Measurements from ENCODE around the gene ETV3.
A peak's percentile ranks its signal among the peaks of the same experiment; 100 is the strongest.
"Not testable (repeated sequence)": the region's sequence is repeated elsewhere in the genome, so short reads cannot be mapped to it uniquely, and the experiment has no call there.

ETV3 gene

GRCh38 chr1:157171903-157172503, 33.8 kb upstream of the ETV3 start:
- Mint-ChIP-seq H3K4me1 (peaks cover 28 to 47% of the 10 kb centered on the region in 2 donors), H3K27me3 (peaks cover 32 to 36% of the 10 kb centered on the region in 2 donors)
- H3K9me3 Mint-ChIP-seq; DNase-seq; H3K36me3 Mint-ChIP-seq; H3K27ac Mint-ChIP-seq; H3K4me3 Mint-ChIP-seq; ATAC-seq (replicated peaks): not testable (repeated sequence)

DNA sequence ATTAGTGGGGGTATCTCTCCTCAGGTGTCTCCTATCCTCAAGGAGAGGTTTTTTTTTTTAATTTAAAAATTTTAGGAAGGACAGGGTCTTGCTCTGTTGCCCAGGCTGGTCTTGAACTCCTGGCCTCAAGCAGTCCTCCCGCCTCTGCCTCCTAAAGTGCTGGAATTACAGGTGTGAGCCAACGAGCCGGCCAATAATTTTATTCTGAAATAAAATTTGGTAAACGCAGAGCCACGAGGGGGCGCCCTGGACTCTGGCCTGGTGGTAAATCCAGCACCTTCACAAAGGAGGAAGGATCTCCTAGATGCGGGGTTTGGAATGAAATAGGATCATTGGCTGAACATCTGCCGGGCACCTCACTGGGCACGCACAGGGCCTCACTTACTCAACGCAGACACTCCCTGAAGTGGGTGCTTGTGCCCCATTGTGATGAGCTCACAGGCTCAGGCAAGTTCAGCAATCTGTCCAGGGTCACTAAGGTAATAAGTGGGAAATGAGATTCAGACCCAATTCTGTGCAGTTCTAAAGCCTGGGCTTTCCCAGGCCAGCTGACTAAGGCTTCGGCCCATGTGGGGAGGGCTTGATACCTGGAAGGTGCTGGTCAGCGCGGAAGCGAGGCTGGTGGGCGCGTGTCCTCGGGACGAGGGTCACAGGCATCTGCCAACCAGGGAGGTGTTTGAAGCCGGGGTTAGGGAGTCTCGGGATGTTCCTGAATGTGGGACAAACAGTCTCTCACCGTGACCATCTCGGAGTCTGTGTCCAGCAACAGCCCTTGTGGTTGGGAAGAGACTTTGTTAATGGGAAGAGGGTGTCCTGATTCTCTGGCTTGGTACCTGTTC, 32.7 kb upstream of the ETV3 start:
- H3K4me3 Mint-ChIP-seq, result no peak overlapping the region
- peaks cover 17 to 36% of the 10 kb centered on the region in 2 donors for H3K4me1 Mint-ChIP-seq
- ATAC-seq (replicated peaks), result no peak
- no peaks in the 10 kb centered on the region for H3K9me3 Mint-ChIP-seq
- peaks cover 32% of the 10 kb centered on the region in 2 donors for H3K27me3 Mint-ChIP-seq
- peak; percentile 31 for DNase-seq
- H3K36me3 Mint-ChIP-seq, result no peaks in the 10 kb centered on the region
- no peak overlapping the region for H3K27ac Mint-ChIP-seq

- no peak overlapping the region for H3K27ac Mint-ChIP-seq
Measured at GRCh38 chr1:157168015-157168414, 29.8 kb upstream of the ETV3 start.

DNA sequence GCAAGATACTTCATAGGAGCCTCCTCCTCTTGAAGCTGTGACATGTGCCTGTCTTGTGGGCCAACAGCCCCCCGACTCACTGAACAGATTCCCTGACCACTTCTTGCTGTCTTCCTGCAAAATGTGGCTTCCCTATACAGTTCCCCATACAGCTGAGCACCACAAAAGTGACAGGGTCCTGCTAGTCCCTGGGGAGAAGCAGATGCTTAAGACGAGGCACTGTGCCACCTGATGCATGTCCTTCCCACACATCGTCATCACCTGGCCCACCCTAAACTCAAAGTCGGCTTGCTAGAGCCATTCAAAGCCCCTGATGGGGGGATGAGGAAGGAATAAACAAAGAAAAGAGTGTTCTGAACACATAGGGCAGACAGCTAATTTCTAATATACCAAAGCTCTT, 29.2 kb upstream of the ETV3 start:
- H3K4me3 Mint-ChIP-seq, result no peak overlapping the region

More at GRCh38 chr1:157168015-157168414, 29.8 kb upstream of the ETV3 start:
- ATAC-seq (replicated peaks) (peak in 1 of 2 donors; percentile 7), DNase-seq (no peak)
- no peak overlapping the region for H3K4me3 Mint-ChIP-seq
- peaks cover 14 to 22% of the 10 kb centered on the region in 2 donors for H3K4me1 Mint-ChIP-seq
- peaks cover 38 to 46% of the 10 kb centered on the region in 2 donors for H3K27me3 Mint-ChIP-seq
- no peaks in the 10 kb centered on the region for H3K36me3 Mint-ChIP-seq
- H3K9me3 Mint-ChIP-seq, result no peaks in the 10 kb centered on the region

DNA sequence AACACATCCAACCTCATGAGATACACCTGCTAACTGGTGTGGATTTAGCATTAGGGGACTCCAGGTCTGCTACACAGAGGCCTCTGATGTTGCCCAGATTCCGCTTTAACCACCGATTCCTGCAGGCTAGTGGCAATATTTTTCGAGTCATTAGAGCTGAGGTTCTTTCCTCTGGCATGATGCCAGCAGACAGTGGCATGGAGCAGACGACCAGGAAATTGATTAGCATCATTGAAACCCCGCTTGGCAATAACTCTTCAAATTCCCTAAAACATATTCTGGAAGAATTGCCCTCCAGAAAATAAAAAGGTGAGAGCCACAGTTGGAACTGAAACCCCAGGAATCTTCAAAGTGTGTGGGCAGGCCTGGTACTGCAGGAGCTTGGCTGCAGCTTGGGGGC, 28.4 kb upstream of the ETV3 start:
- ATAC-seq (replicated peaks) (no peak), DNase-seq (no peak)
- H3K36me3 Mint-ChIP-seq, result no peaks in the 10 kb centered on the region
- H3K4me3 Mint-ChIP-seq, result no peak overlapping the region
- H3K27me3 Mint-ChIP-seq, result peaks cover 36 to 44% of the 10 kb centered on the region in 2 donors
- H3K4me1 Mint-ChIP-seq, result peaks cover 14 to 20% of the 10 kb centered on the region in 2 donors
- H3K9me3 Mint-ChIP-seq, result no peaks in the 10 kb centered on the region
- no peak overlapping the region for H3K27ac Mint-ChIP-seq

More for the DNA sequence above, 29.2 kb upstream of the ETV3 start:
- Mint-ChIP-seq H3K4me1 (peaks cover 14 to 20% of the 10 kb centered on the region in 2 donors), H3K9me3 (no peaks in the 10 kb centered on the region), H3K27ac (no peak overlapping the region), H3K27me3 (peaks cover 38 to 46% of the 10 kb centered on the region in 2 donors), H3K36me3 (no peaks in the 10 kb centered on the region)
- DNase-seq, result no peak
- no peak for ATAC-seq (replicated peaks)

DNA sequence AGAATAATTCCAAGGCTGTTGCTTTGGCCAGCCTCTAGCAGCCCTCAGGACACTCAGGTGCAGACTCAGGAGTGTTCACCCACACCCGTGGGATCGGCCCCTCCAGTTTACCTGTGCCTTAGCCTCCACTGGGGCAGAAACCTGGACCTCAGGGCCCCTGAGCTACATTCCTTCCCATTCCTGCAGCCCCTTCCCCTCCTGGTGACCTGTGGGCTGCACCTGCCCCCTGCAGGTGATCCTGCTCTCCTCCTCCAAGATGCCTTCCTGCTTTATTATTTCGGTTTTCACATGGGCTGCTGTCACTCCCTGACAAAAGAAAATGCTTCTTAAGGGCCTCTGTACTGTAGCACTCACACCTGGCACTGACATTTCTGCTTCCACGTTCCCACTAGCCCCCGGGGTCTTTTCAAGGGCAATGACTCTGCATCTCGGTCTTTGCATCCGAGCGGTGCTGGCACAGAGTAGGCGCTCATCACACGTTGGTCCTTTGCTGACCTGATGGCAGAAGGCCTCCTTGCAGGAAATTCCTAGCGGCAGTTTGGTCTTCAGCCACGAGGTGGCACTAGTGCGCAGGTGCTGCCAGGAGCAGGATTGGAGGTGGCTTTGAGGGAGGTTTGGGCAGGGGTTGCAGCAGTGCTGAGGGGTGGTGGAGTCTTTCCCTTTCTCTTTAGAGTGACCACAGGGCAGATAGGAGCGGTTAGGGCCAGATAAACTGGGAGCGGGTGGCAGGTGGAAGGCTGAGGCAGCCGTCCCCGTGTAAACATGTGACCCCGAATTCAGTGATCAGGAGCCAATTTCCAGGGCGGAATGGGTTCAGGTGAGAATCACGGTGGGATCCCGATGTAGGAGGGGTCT, 25.3 kb upstream of the ETV3 start:
- Mint-ChIP-seq H3K36me3 (no peaks in the 10 kb centered on the region), H3K4me1 (peaks cover 14 to 20% of the 10 kb centered on the region in 2 donors), H3K27ac (no peak overlapping the region), H3K27me3 (peaks cover 23 to 43% of the 10 kb centered on the region in 2 donors), H3K4me3 (peak overlapping the region in 1 of 2 donors; percentile 78), H3K9me3 (no peaks in the 10 kb centered on the region)
- DNase-seq (peak; percentile 59), ATAC-seq (replicated peaks) (peak; percentile 65 to 83)

- ATAC-seq (replicated peaks), result no peak
- peaks cover 9 to 11% of the 10 kb centered on the region in 2 donors for H3K4me1 Mint-ChIP-seq
- no peaks in the 10 kb centered on the region for H3K36me3 Mint-ChIP-seq
- no peak overlapping the region for H3K27ac Mint-ChIP-seq
- no peak overlapping the region for H3K4me3 Mint-ChIP-seq
- no peak for DNase-seq
- H3K9me3 Mint-ChIP-seq, result no peaks in the 10 kb centered on the region
- H3K27me3 Mint-ChIP-seq, result peaks cover 28 to 47% of the 10 kb centered on the region in 2 donors
Measured at GRCh38 chr1:157162345-157162744, 24.1 kb upstream of the ETV3 start.

DNA sequence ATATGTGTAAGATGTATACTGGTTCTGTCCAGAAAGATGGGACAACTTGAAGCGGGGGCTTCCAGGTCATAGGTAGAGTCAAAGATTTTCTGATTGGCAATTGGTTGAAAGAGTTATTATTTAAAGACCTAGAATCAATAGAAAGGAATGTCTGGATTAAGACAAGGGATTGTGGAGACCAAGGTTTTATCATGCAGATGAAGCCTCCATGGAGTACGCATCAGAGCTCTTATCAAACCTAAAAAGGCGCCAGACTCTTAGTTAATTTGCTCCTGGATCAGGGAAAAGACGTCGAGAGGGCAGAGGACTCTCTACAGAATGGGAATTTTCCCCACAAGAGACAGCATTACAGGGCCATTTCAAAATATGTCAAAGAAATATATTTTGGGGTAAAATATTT, 23.7 kb upstream of the ETV3 start:
- H3K9me3 Mint-ChIP-seq, result no peaks in the 10 kb centered on the region
- no peaks in the 10 kb centered on the region for H3K36me3 Mint-ChIP-seq
- H3K27me3 Mint-ChIP-seq, result peaks cover 27 to 48% of the 10 kb centered on the region in 2 donors
- peaks cover 7 to 8% of the 10 kb centered on the region in 2 donors for H3K4me1 Mint-ChIP-seq
- H3K4me3 Mint-ChIP-seq, result no peak overlapping the region
- DNase-seq, result no peak
- ATAC-seq (replicated peaks), result no peak
- no peak overlapping the region for H3K27ac Mint-ChIP-seq

DNA sequence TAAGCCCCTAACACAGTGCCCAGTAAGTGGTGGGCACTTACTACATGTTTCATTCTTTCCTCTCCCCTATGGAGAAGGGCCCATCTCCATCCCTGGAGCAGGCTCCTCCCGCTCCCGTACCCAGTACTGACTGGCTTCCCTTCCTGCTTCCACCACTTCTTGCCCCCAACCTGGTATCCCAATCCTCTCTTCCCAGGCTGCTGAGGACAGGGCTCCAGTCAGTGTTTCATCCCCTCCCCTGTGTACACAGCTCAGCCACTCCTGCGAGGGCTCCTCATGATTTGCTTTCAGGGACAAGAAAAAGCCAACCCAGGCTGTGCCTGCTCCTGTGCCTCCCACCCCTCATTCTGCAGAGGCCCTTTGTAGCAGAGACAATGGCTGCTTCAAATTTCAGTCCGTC, 20.8 kb upstream of the ETV3 start:
- ATAC-seq (replicated peaks), result no peak
- H3K4me3 Mint-ChIP-seq, result no peak overlapping the region
- peaks cover 37 to 66% of the 10 kb centered on the region in 2 donors for H3K27me3 Mint-ChIP-seq
- no peaks in the 10 kb centered on the region for H3K36me3 Mint-ChIP-seq
- DNase-seq, result no peak
- no peaks in the 10 kb centered on the region for H3K9me3 Mint-ChIP-seq
- peaks cover 13 to 29% of the 10 kb centered on the region in 2 donors for H3K4me1 Mint-ChIP-seq
- H3K27ac Mint-ChIP-seq, result no peak overlapping the region

DNA sequence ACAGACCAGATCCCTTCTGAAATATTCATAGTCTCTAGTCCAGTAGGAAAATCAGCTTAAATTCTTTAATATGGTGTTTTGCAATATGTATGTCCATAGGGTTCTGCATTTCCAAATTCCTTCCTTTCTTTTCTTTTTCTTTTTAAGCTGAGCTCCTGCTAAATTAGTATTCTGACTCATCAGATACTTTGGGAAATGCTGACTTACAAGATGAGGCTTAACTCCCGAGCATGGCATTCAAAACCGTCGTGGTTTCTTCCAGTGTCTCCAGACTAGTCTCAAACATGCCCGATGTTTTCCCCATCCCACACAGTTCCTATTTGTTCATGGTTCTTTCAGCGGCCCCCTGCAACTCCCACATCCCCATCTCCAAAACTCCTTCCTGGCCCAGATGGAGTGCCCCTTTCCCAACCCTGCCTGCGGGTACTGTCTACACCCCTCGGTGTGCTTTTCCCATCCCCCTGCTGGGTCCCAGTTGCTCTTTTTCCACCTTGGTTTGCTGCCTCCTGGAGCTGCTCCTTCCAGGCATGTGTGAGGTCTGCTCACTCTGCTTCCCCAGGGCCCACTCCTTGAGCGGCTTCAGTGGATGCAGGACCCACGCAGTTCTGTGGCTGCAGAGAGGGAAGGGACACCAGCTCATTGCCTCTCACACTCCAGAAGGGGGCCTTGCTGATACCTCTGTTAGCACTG, 19.5 kb upstream of the ETV3 start:
- H3K9me3 Mint-ChIP-seq, result no peaks in the 10 kb centered on the region
- H3K4me3 Mint-ChIP-seq, result no peak overlapping the region
- H3K27me3 Mint-ChIP-seq, result peaks cover 37 to 67% of the 10 kb centered on the region in 2 donors
- no peak for DNase-seq
- no peak overlapping the region for H3K27ac Mint-ChIP-seq
- ATAC-seq (replicated peaks), result no peak
- peaks cover 9 to 30% of the 10 kb centered on the region in 2 donors for H3K4me1 Mint-ChIP-seq
- H3K36me3 Mint-ChIP-seq, result no peaks in the 10 kb centered on the region

DNA sequence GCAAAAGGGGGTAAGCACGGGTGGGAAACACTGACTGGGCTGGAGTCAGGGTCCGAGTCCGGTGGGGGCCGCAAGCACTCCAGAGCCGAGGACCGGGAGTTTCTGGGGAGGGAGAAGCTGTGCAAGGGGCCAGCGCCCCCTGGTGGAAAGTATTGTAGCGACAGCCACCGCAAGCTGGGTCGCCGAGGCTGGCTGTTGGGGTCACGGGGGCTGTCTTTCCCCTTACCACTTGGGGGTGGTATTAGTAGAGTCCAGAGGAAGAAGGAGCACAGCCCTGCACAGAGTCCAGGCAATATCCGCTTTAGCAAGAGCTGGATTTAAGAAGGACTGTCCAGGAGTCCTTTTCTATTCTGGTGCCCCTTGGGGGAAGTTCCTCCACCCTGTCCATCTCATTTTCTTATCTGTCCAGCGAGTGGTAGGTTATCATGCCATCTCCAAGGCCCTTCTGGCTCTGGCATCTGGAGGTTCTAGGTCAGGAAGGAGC, 17.9 kb upstream of the ETV3 start:
- ATAC-seq (replicated peaks), result peak; percentile 66 to 69
- Mint-ChIP-seq H3K27me3 (peaks cover 37 to 73% of the 10 kb centered on the region in 2 donors), H3K27ac (peak overlapping the region; percentile 86), H3K4me3 (peak overlapping the region; percentile 75 to 81), H3K36me3 (no peaks in the 10 kb centered on the region), H3K9me3 (no peaks in the 10 kb centered on the region), H3K4me1 (peaks cover 12 to 36% of the 10 kb centered on the region in 2 donors)
- peak; percentile 69 for DNase-seq

DNA sequence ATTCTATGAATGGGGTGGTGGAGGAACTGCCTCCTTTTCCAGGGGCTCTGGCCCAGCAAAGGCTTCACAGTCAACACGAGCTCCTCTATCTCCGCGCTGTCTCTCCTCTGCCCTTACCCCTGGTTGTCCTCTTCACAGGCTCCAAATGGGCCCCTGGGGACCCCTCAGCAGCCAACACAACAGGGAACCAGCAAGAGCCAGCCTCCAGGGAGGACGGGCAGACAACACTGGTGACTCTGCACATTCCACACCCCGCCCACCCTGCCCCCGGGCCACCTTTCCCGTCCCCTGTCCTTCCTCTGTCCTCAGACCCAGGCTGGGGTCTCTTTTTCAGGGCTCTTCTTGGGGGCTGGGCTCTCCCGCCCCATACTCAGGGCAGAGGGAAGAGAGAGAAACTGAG, 17.5 kb upstream of the ETV3 start:
- H3K27me3 Mint-ChIP-seq, result peaks cover 37 to 74% of the 10 kb centered on the region in 2 donors
- peak overlapping the region; percentile 86 for H3K27ac Mint-ChIP-seq
- peaks cover 16 to 41% of the 10 kb centered on the region in 2 donors for H3K4me1 Mint-ChIP-seq
- no peaks in the 10 kb centered on the region for H3K9me3 Mint-ChIP-seq
- H3K36me3 Mint-ChIP-seq, result no peaks in the 10 kb centered on the region
- ATAC-seq (replicated peaks) (peak; percentile 67 to 70), DNase-seq (no peak)
- H3K4me3 Mint-ChIP-seq, result peak overlapping the region; percentile 75 to 81

DNA sequence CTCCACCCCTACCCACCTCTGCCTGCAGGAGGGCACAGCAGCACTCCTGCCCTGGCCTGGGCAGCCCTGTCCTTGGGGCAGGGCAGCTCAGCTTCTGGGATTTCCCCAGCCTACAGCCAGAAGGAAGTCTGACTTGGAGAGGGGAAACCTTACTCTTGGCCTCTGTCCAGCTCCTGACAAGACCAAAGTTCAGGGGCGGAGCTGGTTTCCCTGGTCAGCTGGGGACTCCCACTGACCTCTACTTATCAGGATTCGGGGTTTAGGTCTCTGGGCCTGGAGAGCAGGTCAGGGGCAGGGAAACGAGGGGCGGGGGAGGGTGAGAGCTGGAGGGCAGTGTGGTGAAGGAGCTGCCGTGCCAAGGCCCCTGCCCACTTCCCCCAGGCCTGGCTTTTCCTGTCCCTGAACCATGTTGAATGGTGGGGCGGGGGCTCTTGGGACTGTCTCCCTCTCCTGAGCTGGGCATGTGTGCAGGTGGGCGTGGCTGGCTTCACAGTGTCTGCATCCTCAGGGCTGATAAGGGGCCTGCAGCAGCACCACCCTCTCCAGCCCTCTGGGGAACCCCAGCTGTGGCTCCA, 16.8 kb upstream of the ETV3 start:
- Mint-ChIP-seq H3K4me1 (peaks cover 17 to 43% of the 10 kb centered on the region in 2 donors), H3K36me3 (no peaks in the 10 kb centered on the region), H3K27ac (no peak overlapping the region), H3K27me3 (peaks cover 37 to 72% of the 10 kb centered on the region in 2 donors), H3K9me3 (no peaks in the 10 kb centered on the region), H3K4me3 (peak overlapping the region; percentile 30 to 81)
- no peak for DNase-seq
- peak; percentile 67 to 70 for ATAC-seq (replicated peaks)

Data from stimulated activated naive B cell treated with anti-CD40 and anti-IgM and Interleukin-4, amounts not matched to agents 10 μg/mL and 1 μg/mL and 100 μg/mL, for 72 hours (primary cell).